ENCODE data around the gene ATAD1.
A peak's percentile ranks its signal among the peaks of the same experiment; 100 is the strongest.
"Not testable (repeated sequence)": the region's sequence is repeated elsewhere in the genome, so short reads cannot be mapped to it uniquely, and the experiment has no call there.

The ATAD1 gene

GRCh38 chr10:87847550-87847949, 29.5 kb upstream of the ATAD1 start:
- FAIRE-seq, result no peak
- TF ChIP-seq SPI1 (IDR thresholded peaks at IDR 0.05; ENCODE audit: low read depth, low read length) (no peak), TAF1 (IDR thresholded peaks at IDR 0.05; ENCODE audit: low read depth, low read length) (no peak), POU2F2 (IDR thresholded peaks at IDR 0.05; ENCODE audit: low read depth, low read length) (no peak), PAX5 (IDR thresholded peaks at IDR 0.05; ENCODE audit: insufficient read depth, low read length, severe bottlenecking) (no peak), POLR2A (IDR thresholded peaks at IDR 0.05; ENCODE audit: low read depth, low read length) (no peak), POLR2AphosphoS5 (IDR thresholded peaks at IDR 0.05; ENCODE audit: low read depth, low read length) (no peak)

GRCh38 chr10:87846711-87847110, 28.7 kb upstream of the ATAD1 start:
- DNase-seq (ENCODE audit: insufficient read length, low spot score); FAIRE-seq: not testable (repeated sequence)

More at GRCh38 chr10:87847550-87847949, 29.5 kb upstream of the ATAD1 start:
- DNase-seq (ENCODE audit: insufficient read length, low spot score), result no peak

GRCh38 chr10:87846023-87846422, 28.0 kb upstream of the ATAD1 start:
- TF ChIP-seq POLR2AphosphoS5 (IDR thresholded peaks at IDR 0.05; ENCODE audit: low read depth, low read length) (no peak), POU2F2 (IDR thresholded peaks at IDR 0.05; ENCODE audit: low read depth, low read length) (no peak), SPI1 (IDR thresholded peaks at IDR 0.05; ENCODE audit: low read depth, low read length) (no peak), PAX5 (IDR thresholded peaks at IDR 0.05; ENCODE audit: insufficient read depth, low read length, severe bottlenecking) (no peak), TAF1 (IDR thresholded peaks at IDR 0.05; ENCODE audit: low read depth, low read length) (no peak), POLR2A (IDR thresholded peaks at IDR 0.05; ENCODE audit: low read depth, low read length) (no peak)
- no peak for DNase-seq (ENCODE audit: insufficient read length, low spot score)
- FAIRE-seq, result peak; percentile 72

- FAIRE-seq (no peak), DNase-seq (ENCODE audit: insufficient read length, low spot score) (no peak)
- TF ChIP-seq SPI1 (IDR thresholded peaks at IDR 0.05; ENCODE audit: low read depth, low read length) (no peak), POLR2A (IDR thresholded peaks at IDR 0.05; ENCODE audit: low read depth, low read length) (no peak), PAX5 (IDR thresholded peaks at IDR 0.05; ENCODE audit: insufficient read depth, low read length, severe bottlenecking) (no peak), POU2F2 (IDR thresholded peaks at IDR 0.05; ENCODE audit: low read depth, low read length) (no peak), POLR2AphosphoS5 (IDR thresholded peaks at IDR 0.05; ENCODE audit: low read depth, low read length) (no peak)
Measured at GRCh38 chr10:87845624-87845998, 27.6 kb upstream of the ATAD1 start.

- TF ChIP-seq PAX5 (IDR thresholded peaks at IDR 0.05; ENCODE audit: insufficient read depth, low read length, severe bottlenecking), result no peak
- TF ChIP-seq POLR2A (IDR thresholded peaks at IDR 0.05; ENCODE audit: low read depth, low read length), result no peak
- no peak for TF ChIP-seq POLR2AphosphoS5 (IDR thresholded peaks at IDR 0.05; ENCODE audit: low read depth, low read length)
- TF ChIP-seq TAF1 (IDR thresholded peaks at IDR 0.05; ENCODE audit: low read depth, low read length), result no peak
- no peak for TF ChIP-seq SPI1 (IDR thresholded peaks at IDR 0.05; ENCODE audit: low read depth, low read length)
- no peak for TF ChIP-seq POU2F2 (IDR thresholded peaks at IDR 0.05; ENCODE audit: low read depth, low read length)
- FAIRE-seq (peak; percentile 61), DNase-seq (ENCODE audit: insufficient read length, low spot score) (no peak)
Measured at GRCh38 chr10:87844837-87845623, 27.0 kb upstream of the ATAD1 start.

- FAIRE-seq (peak; percentile 57), DNase-seq (ENCODE audit: insufficient read length, low spot score) (no peak)
- no peak for TF ChIP-seq TAF1 (IDR thresholded peaks at IDR 0.05; ENCODE audit: low read depth, low read length)
- TF ChIP-seq SPI1 (IDR thresholded peaks at IDR 0.05; ENCODE audit: low read depth, low read length), result no peak
- TF ChIP-seq PAX5 (IDR thresholded peaks at IDR 0.05; ENCODE audit: insufficient read depth, low read length, severe bottlenecking), result no peak
- no peak for TF ChIP-seq POLR2A (IDR thresholded peaks at IDR 0.05; ENCODE audit: low read depth, low read length)
- TF ChIP-seq POLR2AphosphoS5 (IDR thresholded peaks at IDR 0.05; ENCODE audit: low read depth, low read length), result no peak
- no peak for TF ChIP-seq POU2F2 (IDR thresholded peaks at IDR 0.05; ENCODE audit: low read depth, low read length)
Measured at GRCh38 chr10:87843714-87844113, 25.7 kb upstream of the ATAD1 start.

- TF ChIP-seq POU2F2 (IDR thresholded peaks at IDR 0.05; ENCODE audit: low read depth, low read length), result no peak
- no peak for TF ChIP-seq PAX5 (IDR thresholded peaks at IDR 0.05; ENCODE audit: insufficient read depth, low read length, severe bottlenecking)
- no peak for TF ChIP-seq POLR2AphosphoS5 (IDR thresholded peaks at IDR 0.05; ENCODE audit: low read depth, low read length)
- no peak for TF ChIP-seq SPI1 (IDR thresholded peaks at IDR 0.05; ENCODE audit: low read depth, low read length)
- TF ChIP-seq TAF1 (IDR thresholded peaks at IDR 0.05; ENCODE audit: low read depth, low read length), result no peak
- TF ChIP-seq POLR2A (IDR thresholded peaks at IDR 0.05; ENCODE audit: low read depth, low read length), result no peak
- DNase-seq (ENCODE audit: insufficient read length, low spot score) (no peak), FAIRE-seq (no peak)
Measured at GRCh38 chr10:87842776-87843497, 24.9 kb upstream of the ATAD1 start.

- DNase-seq (ENCODE audit: insufficient read length, low spot score) (no peak), FAIRE-seq (peak; percentile 47)
- TF ChIP-seq PAX5 (IDR thresholded peaks at IDR 0.05; ENCODE audit: insufficient read depth, low read length, severe bottlenecking) (no peak), SPI1 (IDR thresholded peaks at IDR 0.05; ENCODE audit: low read depth, low read length) (no peak), POLR2AphosphoS5 (IDR thresholded peaks at IDR 0.05; ENCODE audit: low read depth, low read length) (no peak), POLR2A (IDR thresholded peaks at IDR 0.05; ENCODE audit: low read depth, low read length) (no peak), POU2F2 (IDR thresholded peaks at IDR 0.05; ENCODE audit: low read depth, low read length) (no peak), TAF1 (IDR thresholded peaks at IDR 0.05; ENCODE audit: low read depth, low read length) (no peak)
Measured at GRCh38 chr10:87842220-87842641, 24.2 kb upstream of the ATAD1 start.

GRCh38 chr10:87841186-87841585, 23.2 kb upstream of the ATAD1 start:
- TF ChIP-seq PAX5 (IDR thresholded peaks at IDR 0.05; ENCODE audit: insufficient read depth, low read length, severe bottlenecking), result no peak
- TF ChIP-seq POLR2AphosphoS5 (IDR thresholded peaks at IDR 0.05; ENCODE audit: low read depth, low read length), result no peak
- no peak for TF ChIP-seq TAF1 (IDR thresholded peaks at IDR 0.05; ENCODE audit: low read depth, low read length)
- no peak for TF ChIP-seq POU2F2 (IDR thresholded peaks at IDR 0.05; ENCODE audit: low read depth, low read length)
- no peak for TF ChIP-seq POLR2A (IDR thresholded peaks at IDR 0.05; ENCODE audit: low read depth, low read length)
- TF ChIP-seq SPI1 (IDR thresholded peaks at IDR 0.05; ENCODE audit: low read depth, low read length), result no peak
- FAIRE-seq, result peak; percentile 5
- no peak for DNase-seq (ENCODE audit: insufficient read length, low spot score)

All from GM12891 (cell line).